ENCODE results near the gene SLC44A1.

The SLC44A1 gene

GRCh38 chr9:105375323-105375722 is 130.9 kb downstream of the SLC44A1 start:
- TF ChIP-seq CTCF (IDR thresholded peaks at IDR 0.05; ENCODE audit: extremely low read depth, missing control alignments): no peak
- no peak for DNase-seq (ENCODE audit: low spot score)

- DNase-seq (ENCODE audit: low spot score): no peak
- TF ChIP-seq CTCF (IDR thresholded peaks at IDR 0.05; ENCODE audit: extremely low read depth, missing control alignments): no peak
Observed at GRCh38 chr9:105376893-105377292, 132.4 kb downstream of the SLC44A1 start.

GRCh38 chr9:105385381-105385985 is 141.0 kb downstream of the SLC44A1 start:
- peak; percentile 56 for DNase-seq (ENCODE audit: low spot score)
- TF ChIP-seq CTCF (IDR thresholded peaks at IDR 0.05; ENCODE audit: extremely low read depth, missing control alignments): no peak

- DNase-seq (ENCODE audit: low spot score): no peak
- TF ChIP-seq CTCF (IDR thresholded peaks at IDR 0.05; ENCODE audit: extremely low read depth, missing control alignments): no peak
Observed at GRCh38 chr9:105389796-105390195, 145.3 kb downstream of the SLC44A1 start.

GRCh38 chr9:105390871-105391270 is 146.4 kb downstream of the SLC44A1 start:
- no peak for TF ChIP-seq CTCF (IDR thresholded peaks at IDR 0.05; ENCODE audit: extremely low read depth, missing control alignments)
- no peak for DNase-seq (ENCODE audit: low spot score)

DNA sequence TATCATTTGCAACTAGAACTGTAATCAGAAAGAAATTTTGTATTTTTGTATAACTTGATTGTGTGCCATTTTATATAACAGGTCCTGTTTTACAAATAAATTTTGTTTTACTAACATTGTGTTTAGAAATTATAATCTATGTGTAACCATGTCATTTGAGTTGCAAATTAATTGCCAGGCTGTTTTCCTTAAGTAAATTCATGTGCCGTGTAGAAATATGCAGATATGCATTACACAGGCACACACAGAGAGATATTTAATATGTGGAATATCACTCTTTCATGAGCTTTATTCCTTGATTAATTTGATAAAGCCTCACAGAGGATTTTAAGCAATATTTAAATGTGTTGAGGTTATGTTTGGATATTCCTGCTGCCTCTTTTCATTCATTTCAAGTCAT is 146.8 kb downstream of the SLC44A1 start:
- no peak for TF ChIP-seq CTCF (IDR thresholded peaks at IDR 0.05; ENCODE audit: extremely low read depth, missing control alignments)

GRCh38 chr9:105392531-105392930 is 148.1 kb downstream of the SLC44A1 start:
- TF ChIP-seq CTCF (IDR thresholded peaks at IDR 0.05; ENCODE audit: extremely low read depth, missing control alignments): no peak
- no peak for DNase-seq (ENCODE audit: low spot score)

More for the DNA sequence above, 146.8 kb downstream of the SLC44A1 start:
- DNase-seq (ENCODE audit: low spot score): no peak
